CD4-positive, alpha-beta memory T cell (primary cell): ENCODE results near the gene DCX. TPM values are rescaled to one million over a fixed set of nuclear protein-coding genes. Genes with fewer than 3 reads are reported as not detected.

ENCODE experiments used
- CTCF ChIA-PET: fragments of 350-600 bp; sonication (Branson Sonifier 250); formaldehyde crosslinking; loops from one replicate; lab custom pipeline; 2021; ENCODE audit warnings: inconsistent platforms; ENCODE audit not compliant: partially characterized antibody; lab: Charles Lee
- POLR2A ChIA-PET: fragments of 350-600 bp; sonication (Branson Sonifier 250); formaldehyde crosslinking; loops from one replicate; lab custom pipeline; 2021; ENCODE audit not compliant: partially characterized antibody; lab: Charles Lee
- DNase-seq, 5 donors: peaks; one replicate each; pipeline versions ENCODE4 v3.0.0 to v3.0.0-alpha.2; 2020 to 2022; ENCODE audit warnings: mixed read lengths in 1 of 5
- H3K27ac ChIP-seq: one replicate; pipeline ENCODE4 v1.7.0; 2013; ENCODE audit warnings: low read depth, low read length
- H3K27me3 ChIP-seq: 2 replicates; pipeline ENCODE4 v1.7.0; 2013; ENCODE audit warnings: mild to moderate bottlenecking, low read length, moderate library complexity; ENCODE audit not compliant: insufficient read depth
- H3K36me3 ChIP-seq: 2 replicates; pipeline ENCODE4 v1.7.0; 2013; ENCODE audit warnings: mild to moderate bottlenecking, low read length, moderate library complexity; ENCODE audit not compliant: insufficient read depth
- H3K4me1 ChIP-seq: 2 replicates; pipeline ENCODE4 v1.7.0; 2013; ENCODE audit warnings: mild to moderate bottlenecking, low read length, moderate library complexity; ENCODE audit not compliant: insufficient read depth
- H3K4me3 ChIP-seq, 2 donors: one replicate each; pipeline ENCODE4 v1.7.0; 2013; ENCODE audit warnings: low read length in 2 of 2, mild to moderate bottlenecking in 1 of 2
- H3K9me3 ChIP-seq, 2 donors: one replicate each; pipeline ENCODE4 v1.7.0; 2013; ENCODE audit warnings: low read length in 2 of 2, control low read depth in 1 of 2; ENCODE audit not compliant: control insufficient read depth in 1 of 2
- H3K27ac Mint-ChIP-seq, 7 donors: one replicate each; pipeline ENCODE4 v1.8.0; 2020 to 2021; ENCODE audit warnings: mixed read lengths in 7 of 7, mild to moderate bottlenecking in 6 of 7, inconsistent platforms in 3 of 7, moderate library complexity in 3 of 7
- H3K27me3 Mint-ChIP-seq, 2 donors: one replicate each; pipeline ENCODE4 v1.8.0; 2020 to 2021; ENCODE audit warnings: mixed read lengths in 2 of 2
- H3K36me3 Mint-ChIP-seq, 2 donors: one replicate each; pipeline ENCODE4 v1.8.0; 2020 to 2021; ENCODE audit warnings: mixed read lengths in 2 of 2, inconsistent platforms in 1 of 2, mild to moderate bottlenecking in 1 of 2
- H3K4me1 Mint-ChIP-seq, 4 donors: one replicate each; pipeline ENCODE4 v1.8.0; 2020 to 2021; ENCODE audit warnings: mixed read lengths in 4 of 4, mild to moderate bottlenecking in 1 of 4
- H3K4me3 Mint-ChIP-seq, 8 donors: one replicate each; pipeline ENCODE4 v1.8.0; 2020 to 2021; ENCODE audit warnings: mixed read lengths in 8 of 8, mild to moderate bottlenecking in 7 of 8, moderate library complexity in 6 of 8, inconsistent platforms in 3 of 8
- H3K9me3 Mint-ChIP-seq, 8 donors: one replicate each; pipeline ENCODE4 v1.8.0; 2020 to 2021; ENCODE audit warnings: mixed read lengths in 8 of 8, mild to moderate bottlenecking in 5 of 8, inconsistent platforms in 3 of 8, moderate library complexity in 1 of 8
- intact Hi-C: fragments of 100-400 bp; cut with micrococcal nuclease; formaldehyde crosslinking; loops from one replicate; pipeline ENCODE4 v1.15.1; 2023
- polyA plus RNA-seq, 2 donors: library from polyadenylated mRNA; unstranded; fragments of 300-500 nt; fragmentation: Illumina TruSeq; gene quantifications; one replicate each; pipeline ENCODE4 v1.2.3, GENCODE V29; 2021
- total RNA-seq, 2 experiments: library from RNA; stranded (reverse); gene quantifications; one replicate each; pipeline ENCODE4 v1.2.3, GENCODE V29; 2021

DCX gene
- total and polyA plus RNA-seq, 4 experiments from 2014 or later: not detected

- CTCF ChIA-PET: no interaction called here
- POLR2A ChIA-PET: no interaction called here
- Mint-ChIP-seq H3K9me3 (no peaks in the 10 kb centered on the region), H3K4me3 (no peak overlapping the region), H3K36me3 (no peaks in the 10 kb centered on the region), H3K4me1 (no peaks in the 10 kb centered on the region), H3K27ac (no peak overlapping the region), H3K27me3 (no peaks in the 10 kb centered on the region)
- H3K9me3 ChIP-seq: no peaks in the 10 kb centered on the region
- no peaks in the 10 kb centered on the region for H3K27me3 ChIP-seq
- H3K36me3 ChIP-seq: no peaks in the 10 kb centered on the region
- DNase-seq: no peak
- H3K4me3 ChIP-seq: no peak overlapping the region
- intact Hi-C loops: no loop called here
- no peak overlapping the region for H3K27ac ChIP-seq
- no peaks in the 10 kb centered on the region for H3K4me1 ChIP-seq
These were observed 36.2 kb downstream of the DCX start for GRCh38 chrX:111375747-111376146.

DNA sequence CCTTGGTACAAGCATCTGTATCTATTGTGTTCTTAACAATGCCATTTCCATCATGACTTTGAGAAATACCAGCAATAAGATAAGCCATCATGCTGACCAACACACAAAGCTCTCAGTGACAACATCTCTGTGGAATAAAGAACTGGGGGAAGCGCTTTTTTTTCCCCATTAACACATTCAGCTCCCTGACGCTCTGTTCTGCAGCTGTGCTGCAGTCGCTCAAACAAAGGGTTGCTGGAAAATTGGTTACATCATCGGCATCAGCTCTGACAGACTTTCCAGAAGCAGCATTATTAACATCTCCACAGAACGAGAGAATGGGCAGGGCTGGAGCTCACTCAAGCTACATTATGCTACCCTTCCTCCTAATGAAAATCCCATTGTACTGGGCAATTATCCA, 39.9 kb downstream of the DCX start:
- Mint-ChIP-seq H3K27me3 (no peaks in the 10 kb centered on the region), H3K27ac (no peak overlapping the region), H3K36me3 (no peaks in the 10 kb centered on the region), H3K9me3 (no peaks in the 10 kb centered on the region), H3K4me1 (no peaks in the 10 kb centered on the region), H3K4me3 (no peak overlapping the region)
- no peaks in the 10 kb centered on the region for H3K36me3 ChIP-seq
- H3K4me3 ChIP-seq: no peak overlapping the region
- no peak overlapping the region for H3K27ac ChIP-seq
- H3K27me3 ChIP-seq: no peaks in the 10 kb centered on the region
- DNase-seq: no peak
- H3K9me3 ChIP-seq: no peaks in the 10 kb centered on the region
- H3K4me1 ChIP-seq: no peaks in the 10 kb centered on the region
- POLR2A ChIA-PET: no interaction called here
- CTCF ChIA-PET: no interaction called here
- intact Hi-C loops: no loop called here

GRCh38 chrX:111365770-111366325, 46.1 kb downstream of the DCX start:
- Histone ChIP-seq H3K9me3 (no peaks in the 10 kb centered on the region), H3K27ac (no peak overlapping the region), H3K36me3 (no peaks in the 10 kb centered on the region), H3K4me3 (no peak overlapping the region), H3K27me3 (no peaks in the 10 kb centered on the region), H3K4me1 (no peaks in the 10 kb centered on the region)
- no peak overlapping the region for H3K27ac Mint-ChIP-seq
- POLR2A ChIA-PET: no interaction called here
- H3K4me3 Mint-ChIP-seq: no peak overlapping the region
- no peak for DNase-seq
- H3K9me3 Mint-ChIP-seq: no peaks in the 10 kb centered on the region
- intact Hi-C loops: no loop called here
- no peaks in the 10 kb centered on the region for H3K4me1 Mint-ChIP-seq
- no peaks in the 10 kb centered on the region for H3K27me3 Mint-ChIP-seq
- CTCF ChIA-PET: no interaction called here
- no peaks in the 10 kb centered on the region for H3K36me3 Mint-ChIP-seq

GRCh38 chrX:111363741-111364140, 48.3 kb downstream of the DCX start:
- DNase-seq: no peak
- H3K27me3 ChIP-seq: no peaks in the 10 kb centered on the region
- no peaks in the 10 kb centered on the region for H3K4me1 ChIP-seq
- H3K4me3 ChIP-seq: no peak overlapping the region
- H3K27ac Mint-ChIP-seq: no peak overlapping the region
- H3K9me3 Mint-ChIP-seq: no peaks in the 10 kb centered on the region
- H3K36me3 Mint-ChIP-seq: no peaks in the 10 kb centered on the region
- ChIA-PET CTCF (no interaction called here), POLR2A (no interaction called here)
- intact Hi-C loops: no loop called here
- H3K27me3 Mint-ChIP-seq: no peaks in the 10 kb centered on the region
- H3K9me3 ChIP-seq: no peaks in the 10 kb centered on the region
- H3K27ac ChIP-seq: no peak overlapping the region
- H3K36me3 ChIP-seq: no peaks in the 10 kb centered on the region
- H3K4me3 Mint-ChIP-seq: no peak overlapping the region
- no peaks in the 10 kb centered on the region for H3K4me1 Mint-ChIP-seq

GRCh38 chrX:111361751-111362150, 50.2 kb downstream of the DCX start:
- intact Hi-C loops: no loop called here
- Histone ChIP-seq H3K4me3 (no peak overlapping the region), H3K27me3 (no peaks in the 10 kb centered on the region), H3K36me3 (no peaks in the 10 kb centered on the region), H3K4me1 (no peaks in the 10 kb centered on the region), H3K27ac (no peak overlapping the region), H3K9me3 (no peaks in the 10 kb centered on the region)
- H3K9me3 Mint-ChIP-seq: no peaks in the 10 kb centered on the region
- no peaks in the 10 kb centered on the region for H3K36me3 Mint-ChIP-seq
- no peak overlapping the region for H3K4me3 Mint-ChIP-seq
- H3K27me3 Mint-ChIP-seq: no peaks in the 10 kb centered on the region
- DNase-seq: no peak
- no peaks in the 10 kb centered on the region for H3K4me1 Mint-ChIP-seq
- CTCF ChIA-PET: no interaction called here
- H3K27ac Mint-ChIP-seq: no peak overlapping the region
- POLR2A ChIA-PET: no interaction called here

GRCh38 chrX:111360839-111361238, 51.2 kb downstream of the DCX start:
- H3K4me1 ChIP-seq: no peaks in the 10 kb centered on the region
- ChIA-PET POLR2A (no interaction called here), CTCF (no interaction called here)
- intact Hi-C loops: no loop called here
- no peak for DNase-seq
- H3K27ac Mint-ChIP-seq: no peak overlapping the region
- H3K27ac ChIP-seq: no peak overlapping the region
- no peaks in the 10 kb centered on the region for H3K36me3 ChIP-seq
- no peaks in the 10 kb centered on the region for H3K27me3 Mint-ChIP-seq
- no peaks in the 10 kb centered on the region for H3K36me3 Mint-ChIP-seq
- no peaks in the 10 kb centered on the region for H3K9me3 Mint-ChIP-seq
- no peaks in the 10 kb centered on the region for H3K9me3 ChIP-seq
- no peak overlapping the region for H3K4me3 Mint-ChIP-seq
- no peaks in the 10 kb centered on the region for H3K4me1 Mint-ChIP-seq
- H3K4me3 ChIP-seq: no peak overlapping the region
- no peaks in the 10 kb centered on the region for H3K27me3 ChIP-seq

DNA sequence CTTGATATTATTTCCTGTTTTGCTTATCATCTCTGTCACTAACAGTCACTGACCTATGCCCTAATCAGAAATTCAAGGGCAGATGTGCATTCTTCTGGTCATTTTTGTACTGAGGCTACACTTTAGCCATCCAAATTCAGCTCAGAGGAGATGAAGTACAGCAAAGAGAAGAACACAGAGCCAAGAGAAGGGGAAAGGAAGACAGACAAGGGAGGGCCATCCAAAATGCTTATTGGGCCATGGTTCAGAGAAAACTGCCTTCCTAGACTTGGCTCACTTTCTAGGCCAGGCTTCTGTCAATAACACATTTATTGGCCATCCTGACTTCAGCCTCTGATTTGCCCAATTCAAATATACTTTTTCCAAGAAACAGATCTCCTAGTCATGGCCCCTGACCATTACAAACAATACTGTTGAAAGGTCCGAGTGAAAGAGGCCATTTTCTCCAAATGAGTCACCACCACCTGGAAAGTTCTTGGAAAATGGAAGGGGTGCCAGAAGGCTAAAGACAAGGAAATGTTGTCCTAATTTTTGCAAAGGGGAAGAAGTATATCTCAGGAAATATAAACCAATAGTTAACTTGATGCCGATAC, 56.4 kb downstream of the DCX start:
- Mint-ChIP-seq H3K36me3 (no peaks in the 10 kb centered on the region), H3K27me3 (no peaks in the 10 kb centered on the region), H3K27ac (no peak overlapping the region), H3K9me3 (no peaks in the 10 kb centered on the region), H3K4me3 (no peak overlapping the region), H3K4me1 (no peaks in the 10 kb centered on the region)
- no peaks in the 10 kb centered on the region for H3K36me3 ChIP-seq
- no peak overlapping the region for H3K27ac ChIP-seq
- CTCF ChIA-PET: no interaction called here
- DNase-seq: no peak
- H3K9me3 ChIP-seq: no peaks in the 10 kb centered on the region
- no peaks in the 10 kb centered on the region for H3K4me1 ChIP-seq
- intact Hi-C loops: no loop called here
- no peaks in the 10 kb centered on the region for H3K27me3 ChIP-seq
- POLR2A ChIA-PET: no interaction called here
- H3K4me3 ChIP-seq: no peak overlapping the region

GRCh38 chrX:111354496-111354895, 57.5 kb downstream of the DCX start:
- Mint-ChIP-seq H3K9me3 (no peaks in the 10 kb centered on the region), H3K27ac (no peak overlapping the region), H3K36me3 (no peaks in the 10 kb centered on the region), H3K4me1 (no peaks in the 10 kb centered on the region), H3K4me3 (no peak overlapping the region), H3K27me3 (no peaks in the 10 kb centered on the region)
- no peaks in the 10 kb centered on the region for H3K36me3 ChIP-seq
- no peak for DNase-seq
- intact Hi-C loops: no loop called here
- POLR2A ChIA-PET: no interaction called here
- no peaks in the 10 kb centered on the region for H3K4me1 ChIP-seq
- H3K4me3 ChIP-seq: no peak overlapping the region
- H3K27me3 ChIP-seq: no peaks in the 10 kb centered on the region
- H3K27ac ChIP-seq: no peak overlapping the region
- CTCF ChIA-PET: no interaction called here
- H3K9me3 ChIP-seq: no peaks in the 10 kb centered on the region
